Stimulated activated CD8-positive, alpha-beta memory T cell treated with anti-CD3 and anti-CD28 coated beads, Interleukin-12 subunit alpha, Interleukin-12 subunit beta, amount 100 ng/mL, for 24 hours (primary cell): ENCODE data around the gene GCH1.
"Not testable (repeated sequence)": the region's sequence is repeated elsewhere in the genome, so short reads cannot be mapped to it uniquely, and the experiment has no call there.

ENCODE experiments used
- DNase-seq: peaks from one replicate; pipeline ENCODE4 v3.0.0-alpha.2; 2020; ENCODE audit errors: extremely low read depth

The GCH1 gene

GRCh38 chr14:54902521-54903420 is at the start of gene GCH1:
TSS of gene GCH1 (minus strand) at chr14:54902826. CDS start at chr14:54902663, 163 bp downstream.
- DNase-seq: peak; percentile 39

- DNase-seq: no peak
Observed at GRCh38 chr14:54947230-54947629, 44.6 kb upstream of the GCH1 start.

GRCh38 chr14:54946500-54946899 is 43.9 kb upstream of the GCH1 start:
- no peak for DNase-seq

GRCh38 chr14:54944737-54945391 is 42.2 kb upstream of the GCH1 start:
- no peak for DNase-seq

- no peak for DNase-seq
Observed at GRCh38 chr14:54942913-54943312, 40.3 kb upstream of the GCH1 start.

GRCh38 chr14:54936816-54937215 is 34.2 kb upstream of the GCH1 start:
- no peak for DNase-seq

- DNase-seq: no peak
Observed at GRCh38 chr14:54935958-54936357, 33.3 kb upstream of the GCH1 start.

- DNase-seq: no peak
Observed at GRCh38 chr14:54935100-54935499, 32.5 kb upstream of the GCH1 start.

- no peak for DNase-seq
Observed at GRCh38 chr14:54933006-54933405, 30.4 kb upstream of the GCH1 start.

- no peak for DNase-seq
Observed at GRCh38 chr14:54931598-54932340, 29.1 kb upstream of the GCH1 start.

- no peak for DNase-seq
Observed at GRCh38 chr14:54931101-54931500, 28.5 kb upstream of the GCH1 start.

- DNase-seq: no peak
Observed at GRCh38 chr14:54929556-54929955, 26.9 kb upstream of the GCH1 start.

- no peak for DNase-seq
Observed at GRCh38 chr14:54928216-54928615, 25.6 kb upstream of the GCH1 start.

- DNase-seq: no peak
Observed at GRCh38 chr14:54927551-54927950, 24.9 kb upstream of the GCH1 start.

- not testable (repeated sequence) for DNase-seq
Observed at GRCh38 chr14:54926570-54926969, 23.9 kb upstream of the GCH1 start.

GRCh38 chr14:54922598-54922997 is 20.0 kb upstream of the GCH1 start:
- DNase-seq: no peak

GRCh38 chr14:54920052-54920451 is 17.4 kb upstream of the GCH1 start:
- DNase-seq: no peak

GRCh38 chr14:54919330-54919729 is 16.7 kb upstream of the GCH1 start:
- no peak for DNase-seq

- DNase-seq: no peak
Observed at GRCh38 chr14:54918427-54918826, 15.8 kb upstream of the GCH1 start.

GRCh38 chr14:54916101-54916500 is 13.5 kb upstream of the GCH1 start:
- no peak for DNase-seq

- no peak for DNase-seq
Observed at GRCh38 chr14:54909817-54910558, 7.4 kb upstream of the GCH1 start.

- not testable (repeated sequence) for DNase-seq
Observed at GRCh38 chr14:54908973-54909372, 6.3 kb upstream of the GCH1 start.
